HG03066 (cell line): ENCODE results near the gene RLN3.

Experiments
- ATAC-seq: cut with Tn5 transposase; IDR thresholded peaks from one replicate; pipeline ENCODE4 v1.9.1; 2021; ENCODE audit warnings: low read depth; ENCODE audit not compliant: unreplicated experiment

Gene RLN3, protein sequence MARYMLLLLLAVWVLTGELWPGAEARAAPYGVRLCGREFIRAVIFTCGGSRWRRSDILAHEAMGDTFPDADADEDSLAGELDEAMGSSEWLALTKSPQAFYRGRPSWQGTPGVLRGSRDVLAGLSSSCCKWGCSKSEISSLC

DNA sequence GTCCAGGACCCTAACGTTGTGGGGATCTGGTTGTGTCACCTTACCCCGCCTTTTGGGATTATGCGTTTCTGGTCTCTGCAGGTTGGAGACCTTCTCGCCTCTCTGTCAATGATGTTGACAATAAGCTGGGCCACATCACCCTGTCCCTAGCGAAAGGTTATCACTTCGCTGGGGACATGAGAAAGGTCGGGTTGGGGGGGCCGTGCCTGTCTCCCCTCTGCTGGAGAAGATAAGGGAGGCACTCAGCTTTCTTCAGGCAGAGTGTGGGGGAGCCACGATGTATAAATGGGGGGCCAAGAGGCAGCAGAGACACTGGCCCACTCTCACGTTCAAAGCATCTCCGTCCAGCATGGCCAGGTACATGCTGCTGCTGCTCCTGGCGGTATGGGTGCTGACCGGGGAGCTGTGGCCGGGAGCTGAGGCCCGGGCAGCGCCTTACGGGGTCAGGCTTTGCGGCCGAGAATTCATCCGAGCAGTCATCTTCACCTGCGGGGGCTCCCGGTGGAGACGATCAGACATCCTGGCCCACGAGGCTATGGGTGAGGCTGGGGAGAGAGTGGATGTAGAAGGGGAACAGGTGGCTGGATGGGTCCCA is at the start of gene RLN3:
Gene RLN3 (plus strand): TSS at position 293 of the 595 bp plus-strand sequence. CDS start 57 bp downstream, at position 350.
- no peak for ATAC-seq

DNA sequence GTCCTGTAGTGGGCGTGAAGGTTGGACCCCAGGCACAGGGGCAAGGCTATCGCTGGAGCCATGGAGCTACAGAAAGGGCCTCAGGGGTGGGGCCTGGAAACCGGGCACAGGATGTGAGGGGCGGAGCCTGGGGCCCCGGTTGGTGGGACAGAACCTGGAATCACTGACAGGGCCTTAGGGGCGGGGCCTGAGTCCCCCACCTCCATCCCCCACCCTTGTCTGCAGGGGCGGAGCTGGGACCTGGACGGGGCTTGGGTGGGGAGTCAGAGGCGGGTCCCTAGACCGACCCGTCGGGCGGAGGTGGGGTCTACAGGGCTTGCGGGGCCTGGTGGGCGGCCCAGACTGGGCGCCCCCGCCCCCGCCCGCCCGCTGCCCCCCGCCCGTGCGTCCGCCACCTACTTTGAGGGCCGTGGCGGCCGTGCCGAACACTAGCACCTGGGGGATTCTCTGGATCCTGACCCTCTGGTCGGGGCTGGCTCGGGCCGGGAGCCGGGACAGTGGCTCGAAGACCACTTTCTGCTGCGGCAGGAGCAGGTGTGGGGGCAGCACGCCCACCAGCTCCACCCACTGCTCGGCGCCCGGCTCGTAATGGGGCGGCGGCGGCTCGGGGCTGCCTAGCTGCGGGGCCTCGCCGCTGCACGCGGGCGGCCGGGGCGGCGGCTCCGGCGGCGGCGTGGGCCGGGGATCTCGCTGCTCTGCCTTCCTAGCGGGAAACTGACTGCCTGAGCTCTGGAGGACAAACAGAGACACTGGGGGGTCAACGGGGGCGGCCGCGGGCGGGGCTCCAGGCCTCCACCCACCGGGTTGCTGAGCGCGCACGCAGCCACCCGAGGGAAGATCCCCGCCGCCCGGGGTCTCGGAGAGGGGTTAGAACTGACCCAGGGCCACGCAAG is 49.4 kb upstream of the RLN3 start:
- no peak for ATAC-seq

GRCh38 chr19:13979244-13979615 is 48.7 kb upstream of the RLN3 start:
- no peak for ATAC-seq

DNA sequence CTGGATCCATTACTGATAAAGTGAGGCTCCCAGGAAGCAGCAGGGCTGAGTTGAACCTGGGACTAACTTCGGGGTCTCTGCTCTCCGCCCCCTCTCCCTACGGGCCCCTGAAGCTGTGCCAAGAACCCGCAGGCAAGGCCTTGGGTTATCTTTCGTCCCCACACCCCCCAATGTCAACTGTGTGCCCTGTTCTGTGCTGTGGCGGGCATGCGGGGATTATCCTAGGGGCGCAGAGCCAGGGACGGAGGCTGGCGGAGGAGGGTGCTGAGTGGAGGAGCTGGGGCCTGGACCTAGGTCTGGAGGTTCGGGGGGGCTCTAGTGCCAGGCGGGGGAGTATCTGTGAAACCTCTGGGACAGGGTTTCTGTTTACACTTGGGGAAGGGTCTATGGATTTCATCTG is 48.3 kb upstream of the RLN3 start:
- ATAC-seq = no peak

- ATAC-seq = no peak
These were observed 47.6 kb upstream of the RLN3 start for GRCh38 chr19:13980340-13980739.

GRCh38 chr19:13981021-13981420 is 46.9 kb upstream of the RLN3 start:
- ATAC-seq = no peak

- no peak for ATAC-seq
These were observed 46.5 kb upstream of the RLN3 start for GRCh38 chr19:13981467-13981866.

DNA sequence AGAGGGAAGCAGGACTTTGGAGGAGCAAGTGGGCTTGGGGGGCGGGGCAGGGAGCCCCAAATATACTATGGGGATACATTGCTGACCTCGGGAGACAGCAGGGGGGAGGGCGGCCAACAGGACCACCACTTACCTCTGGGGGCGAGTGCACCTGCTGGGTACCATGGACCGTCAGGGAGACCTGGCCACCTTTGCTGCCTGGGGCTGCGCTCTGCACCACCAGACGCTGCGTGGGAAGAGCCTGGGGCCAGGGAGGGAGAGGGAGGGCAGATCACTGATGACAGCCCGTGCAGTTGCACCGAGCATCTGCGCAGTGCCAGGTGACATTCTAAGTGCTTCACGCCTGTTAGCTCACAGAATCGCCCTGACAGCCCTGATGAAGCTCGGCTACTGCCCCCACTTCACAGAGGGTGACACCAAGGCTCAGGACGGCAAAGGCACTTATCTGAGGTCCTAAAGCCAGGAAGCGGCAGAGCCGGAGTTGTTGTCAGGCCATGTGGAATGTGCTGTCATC is 45.9 kb upstream of the RLN3 start:
- no peak for ATAC-seq

GRCh38 chr19:13982773-13983172 is 45.2 kb upstream of the RLN3 start:
- no peak for ATAC-seq

- no peak for ATAC-seq
These were observed 44.6 kb upstream of the RLN3 start for GRCh38 chr19:13983213-13983889.

- no peak for ATAC-seq
These were observed 43.8 kb upstream of the RLN3 start for GRCh38 chr19:13984186-13984585.

DNA sequence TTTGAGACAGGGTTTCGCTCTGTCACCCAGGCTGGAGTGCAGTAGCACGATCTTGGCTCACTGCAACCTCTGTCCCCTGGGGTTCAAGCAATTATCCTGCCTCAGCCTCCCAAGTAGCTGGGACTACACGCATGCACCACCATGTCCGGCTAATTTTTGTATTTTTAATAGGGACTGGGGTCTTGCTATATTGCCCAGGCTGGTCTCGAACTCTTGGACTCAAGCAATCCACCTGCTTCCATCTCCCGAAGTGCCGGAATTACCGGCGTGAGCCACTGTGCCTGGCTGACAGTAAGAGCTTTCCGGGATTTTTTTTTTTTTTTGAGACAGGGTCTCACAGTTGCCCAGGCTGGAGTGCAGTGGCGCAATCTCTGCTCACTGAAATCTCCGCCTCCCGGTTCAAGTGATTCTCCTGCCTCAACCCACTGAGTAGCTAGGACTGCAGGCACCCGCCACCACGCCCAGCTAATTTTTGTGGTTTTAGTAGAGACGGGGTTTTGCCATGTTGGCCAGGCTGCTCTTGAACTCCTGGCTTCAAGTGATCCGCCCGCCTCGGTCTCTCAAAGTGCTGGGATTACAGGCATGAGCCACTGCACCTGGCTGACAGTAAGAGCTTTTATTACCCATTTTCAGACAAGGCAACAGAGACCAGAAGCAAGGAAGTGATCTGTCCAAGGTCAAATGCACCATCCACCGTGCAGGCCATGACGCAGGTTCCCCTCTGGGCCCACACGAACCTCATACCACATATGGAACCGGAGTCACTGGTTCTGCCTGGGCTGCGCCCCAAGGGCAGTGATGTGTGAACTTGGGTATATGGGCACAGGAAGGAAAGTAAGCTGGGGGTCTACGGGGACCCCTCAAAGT is 42.8 kb upstream of the RLN3 start:
- no peak for ATAC-seq

DNA sequence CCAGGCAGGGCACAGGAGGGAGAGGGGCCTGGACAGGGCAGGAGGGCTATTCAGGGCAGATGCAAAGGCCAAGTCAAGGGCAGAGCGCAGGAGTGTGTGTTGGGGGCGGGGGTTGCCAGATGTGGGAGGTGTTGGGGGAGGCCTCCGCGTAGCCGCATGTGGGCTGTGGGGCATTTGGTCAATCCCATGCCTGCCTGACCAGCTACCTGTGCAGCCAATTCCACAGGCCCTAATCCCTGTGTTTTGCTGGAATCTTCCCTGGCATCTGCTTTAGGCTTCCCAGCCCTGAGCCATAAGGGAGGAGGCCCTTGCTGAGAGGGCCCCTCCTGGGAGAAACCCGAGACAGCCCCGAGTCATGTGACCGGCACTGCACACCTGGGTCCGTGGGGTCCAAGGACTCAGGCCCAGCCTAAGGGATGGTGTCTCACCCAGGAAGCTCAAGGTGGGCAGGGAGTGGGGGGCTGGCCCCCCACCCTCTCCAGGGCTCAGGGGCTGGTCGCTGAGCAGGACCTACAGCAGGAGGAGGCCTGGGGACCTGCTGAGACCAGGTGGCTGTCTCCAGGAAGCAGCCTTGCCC is 42.1 kb upstream of the RLN3 start:
- ATAC-seq = peak; percentile 18

GRCh38 chr19:13986348-13986904 is 41.5 kb upstream of the RLN3 start:
- peak; percentile 74 for ATAC-seq

DNA sequence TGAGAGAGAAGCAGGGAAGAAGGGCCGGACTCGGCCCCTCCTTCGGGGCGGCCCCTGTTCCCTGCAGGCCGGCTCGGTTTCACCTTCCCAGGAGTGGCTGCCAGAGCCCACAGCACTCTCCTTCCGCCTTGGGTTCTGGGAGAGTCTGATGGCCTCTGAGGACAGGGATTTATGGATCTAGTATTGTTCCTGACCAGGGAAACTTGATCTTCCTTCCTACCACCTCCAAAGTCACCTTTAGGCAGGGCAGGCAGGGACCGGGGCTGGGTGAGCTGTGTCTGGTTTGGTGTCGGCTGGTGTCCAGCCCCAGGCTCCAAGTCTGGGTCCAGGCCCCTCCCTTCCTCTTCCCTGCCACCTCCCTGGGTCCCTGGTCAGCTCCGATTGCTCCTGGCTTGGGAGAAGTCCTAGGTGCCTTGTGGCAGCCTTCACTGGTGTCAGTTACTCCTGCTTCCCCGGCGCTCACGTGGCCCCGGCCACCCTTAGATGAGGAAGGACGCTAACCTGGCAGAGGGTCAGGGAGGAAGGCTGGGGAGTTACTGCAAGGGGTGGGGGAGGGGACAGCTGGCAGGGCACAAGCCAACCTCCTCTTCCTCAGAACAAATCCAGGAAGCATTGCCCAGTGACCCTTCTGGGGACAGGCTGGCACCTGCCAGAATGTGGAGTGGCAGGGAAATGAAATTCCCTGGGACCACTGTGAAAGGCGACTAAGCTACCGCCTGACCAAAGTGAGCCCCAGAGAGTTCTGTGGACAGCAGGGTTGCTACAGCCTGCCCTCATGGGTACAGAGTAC is 40.7 kb upstream of the RLN3 start:
- no peak for ATAC-seq

GRCh38 chr19:13989487-13989886 is 38.5 kb upstream of the RLN3 start:
- no peak for ATAC-seq

DNA sequence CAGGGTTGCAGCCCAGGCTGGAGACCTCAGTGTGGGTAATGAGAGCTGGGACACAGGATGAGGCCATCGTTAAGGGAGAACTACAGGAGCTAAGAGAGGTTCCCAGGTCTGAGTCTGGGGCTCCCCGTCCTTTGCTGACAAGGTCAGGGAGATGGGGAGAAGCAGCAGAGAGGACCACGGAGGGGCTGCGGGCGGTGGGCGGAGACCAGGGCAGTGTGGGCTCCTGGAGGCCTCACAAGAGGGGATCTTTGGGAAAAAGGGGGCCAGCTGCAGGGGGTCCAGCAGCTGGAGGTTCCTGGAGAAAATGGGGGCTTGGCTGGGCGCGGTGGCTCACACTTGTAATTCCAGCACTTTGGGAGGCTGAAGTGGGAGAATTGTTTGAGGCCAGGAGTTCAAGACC is 37.9 kb upstream of the RLN3 start:
- ATAC-seq = no peak

DNA sequence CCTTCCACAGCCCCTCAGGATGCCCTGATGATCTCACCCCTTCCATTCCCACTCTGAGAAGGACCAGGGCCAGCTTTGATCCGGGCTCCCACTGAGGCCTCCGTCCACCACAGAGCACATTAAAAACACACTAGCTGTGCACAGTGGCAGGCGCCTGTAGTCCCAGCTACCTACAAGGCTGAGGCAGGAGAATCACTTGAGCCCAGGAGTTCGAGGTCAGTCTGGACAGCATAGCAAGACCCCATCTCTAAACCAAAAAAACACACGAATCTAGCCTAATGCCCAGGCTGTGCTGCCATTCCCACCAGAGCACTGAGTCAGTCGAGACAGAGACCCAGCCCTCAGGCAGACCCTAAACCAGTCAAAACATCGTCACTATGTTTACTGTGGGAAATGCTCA is 35.9 kb upstream of the RLN3 start:
- ATAC-seq = no peak
